ENCODE results near the gene CARD11. TPM values are rescaled to one million over a fixed set of nuclear protein-coding genes. Genes with fewer than 3 reads are reported as not detected.

Gene CARD11
- total and polyA plus RNA-seq, 2 experiments from 2014 or later: 17.7 to 29.0 TPM

DNA sequence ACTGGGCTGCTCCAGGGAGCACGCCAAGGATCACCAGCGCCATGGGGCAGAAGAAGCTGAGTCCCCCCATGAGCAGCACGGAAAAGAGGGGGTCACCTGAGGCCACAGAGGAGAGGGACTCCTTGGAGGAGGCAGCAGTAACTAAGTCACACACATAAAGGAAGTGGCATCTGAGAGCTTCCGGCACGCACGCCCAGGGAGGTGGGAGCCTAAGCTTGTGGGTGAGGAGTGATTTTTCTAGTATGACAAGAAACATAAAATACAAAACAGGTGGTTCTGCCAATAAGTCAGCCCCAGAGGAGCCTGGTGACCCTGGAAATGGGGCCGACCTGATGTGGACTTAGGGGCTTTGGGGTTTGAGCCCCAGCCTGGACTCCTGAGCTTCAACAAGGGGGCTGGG lies 60.8 kb downstream of the CARD11 start:
- peaks cover 20% of the 10 kb centered on the region for H3K4me1 Mint-ChIP-seq
- H3K9me3 Mint-ChIP-seq: peaks cover 10% of the 10 kb centered on the region; the same call in 1 of the 3 replicates
- DNase-seq (ENCODE audit: low spot score): no peak
- Histone ChIP-seq H2AFZ (no peak overlapping the region), H3K27me3 (ENCODE audit: insufficient read depth) (no peaks in the 10 kb centered on the region), H3K4me2 (no peak overlapping the region), H3K27ac (ENCODE audit: low read depth) (no peak overlapping the region), H3K36me3 (ENCODE audit: insufficient read depth) (no peaks in the 10 kb centered on the region), H4K20me1 (replicated peaks; ENCODE audit: insufficient read depth) (no peaks in the 10 kb centered on the region; the same call in 1 of the 2 replicates), H3K4me1 (ENCODE audit: insufficient read depth) (peaks cover 15% of the 10 kb centered on the region), H3K4me3 (no peak overlapping the region), H3K79me2 (replicated peaks; ENCODE audit: insufficient read depth) (no peaks in the 10 kb centered on the region), H3K9me2 (ENCODE audit: insufficient read depth) (no peaks in the 10 kb centered on the region), H3F3A (replicated peaks; ENCODE audit: low read depth) (no peaks in the 10 kb centered on the region)
- H3K36me3 Mint-ChIP-seq (ENCODE audit: low read depth): peaks cover 4% of the 10 kb centered on the region; the same call in 2 of the 3 replicates
- peaks cover 20% of the 10 kb centered on the region for H3K27me3 Mint-ChIP-seq (ENCODE audit: insufficient read depth, low read depth, poor library complexity)
- TF ChIP-seq EZH2phosphoT487 (IDR thresholded peaks at IDR 0.05; ENCODE audit: unreplicated experiment) (no peak), JUNB (IDR thresholded peaks at IDR 0.05; ENCODE audit: unreplicated experiment) (no peak), EZH2 (IDR thresholded peaks at IDR 0.05; ENCODE audit: low read depth, unreplicated experiment) (no peak), STAT1 (IDR thresholded peaks at IDR 0.05; ENCODE audit: unreplicated experiment) (no peak), POLR2AphosphoS5 (IDR thresholded peaks at IDR 0.05; ENCODE audit: low read depth) (no peak), ZNF114 (CRISPR knock-in tag; IDR thresholded peaks at IDR 0.05) (no peak), NANOG (IDR thresholded peaks at IDR 0.05; ENCODE audit: borderline replicate concordance) (no peak), ZNF331 (CRISPR knock-in tag; IDR thresholded peaks at IDR 0.05; ENCODE audit: low read depth) (no peak), CREB1 (CRISPR knock-in tag; IDR thresholded peaks at IDR 0.05; ENCODE audit: low read depth) (no peak)
- TF ChIP-seq, protein P1, sequence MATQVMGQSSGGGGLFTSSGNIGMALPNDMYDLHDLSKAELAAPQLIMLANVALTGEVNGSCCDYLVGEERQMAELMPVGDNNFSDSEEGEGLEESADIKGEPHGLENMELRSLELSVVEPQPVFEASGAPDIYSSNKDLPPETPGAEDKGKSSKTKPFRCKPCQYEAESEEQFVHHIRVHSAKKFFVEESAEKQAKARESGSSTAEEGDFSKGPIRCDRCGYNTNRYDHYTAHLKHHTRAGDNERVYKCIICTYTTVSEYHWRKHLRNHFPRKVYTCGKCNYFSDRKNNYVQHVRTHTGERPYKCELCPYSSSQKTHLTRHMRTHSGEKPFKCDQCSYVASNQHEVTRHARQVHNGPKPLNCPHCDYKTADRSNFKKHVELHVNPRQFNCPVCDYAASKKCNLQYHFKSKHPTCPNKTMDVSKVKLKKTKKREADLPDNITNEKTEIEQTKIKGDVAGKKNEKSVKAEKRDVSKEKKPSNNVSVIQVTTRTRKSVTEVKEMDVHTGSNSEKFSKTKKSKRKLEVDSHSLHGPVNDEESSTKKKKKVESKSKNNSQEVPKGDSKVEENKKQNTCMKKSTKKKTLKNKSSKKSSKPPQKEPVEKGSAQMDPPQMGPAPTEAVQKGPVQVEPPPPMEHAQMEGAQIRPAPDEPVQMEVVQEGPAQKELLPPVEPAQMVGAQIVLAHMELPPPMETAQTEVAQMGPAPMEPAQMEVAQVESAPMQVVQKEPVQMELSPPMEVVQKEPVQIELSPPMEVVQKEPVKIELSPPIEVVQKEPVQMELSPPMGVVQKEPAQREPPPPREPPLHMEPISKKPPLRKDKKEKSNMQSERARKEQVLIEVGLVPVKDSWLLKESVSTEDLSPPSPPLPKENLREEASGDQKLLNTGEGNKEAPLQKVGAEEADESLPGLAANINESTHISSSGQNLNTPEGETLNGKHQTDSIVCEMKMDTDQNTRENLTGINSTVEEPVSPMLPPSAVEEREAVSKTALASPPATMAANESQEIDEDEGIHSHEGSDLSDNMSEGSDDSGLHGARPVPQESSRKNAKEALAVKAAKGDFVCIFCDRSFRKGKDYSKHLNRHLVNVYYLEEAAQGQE (IDR thresholded peaks at IDR 0.05; ENCODE audit: unreplicated experiment): no peak
- TF ChIP-seq, protein P2, sequence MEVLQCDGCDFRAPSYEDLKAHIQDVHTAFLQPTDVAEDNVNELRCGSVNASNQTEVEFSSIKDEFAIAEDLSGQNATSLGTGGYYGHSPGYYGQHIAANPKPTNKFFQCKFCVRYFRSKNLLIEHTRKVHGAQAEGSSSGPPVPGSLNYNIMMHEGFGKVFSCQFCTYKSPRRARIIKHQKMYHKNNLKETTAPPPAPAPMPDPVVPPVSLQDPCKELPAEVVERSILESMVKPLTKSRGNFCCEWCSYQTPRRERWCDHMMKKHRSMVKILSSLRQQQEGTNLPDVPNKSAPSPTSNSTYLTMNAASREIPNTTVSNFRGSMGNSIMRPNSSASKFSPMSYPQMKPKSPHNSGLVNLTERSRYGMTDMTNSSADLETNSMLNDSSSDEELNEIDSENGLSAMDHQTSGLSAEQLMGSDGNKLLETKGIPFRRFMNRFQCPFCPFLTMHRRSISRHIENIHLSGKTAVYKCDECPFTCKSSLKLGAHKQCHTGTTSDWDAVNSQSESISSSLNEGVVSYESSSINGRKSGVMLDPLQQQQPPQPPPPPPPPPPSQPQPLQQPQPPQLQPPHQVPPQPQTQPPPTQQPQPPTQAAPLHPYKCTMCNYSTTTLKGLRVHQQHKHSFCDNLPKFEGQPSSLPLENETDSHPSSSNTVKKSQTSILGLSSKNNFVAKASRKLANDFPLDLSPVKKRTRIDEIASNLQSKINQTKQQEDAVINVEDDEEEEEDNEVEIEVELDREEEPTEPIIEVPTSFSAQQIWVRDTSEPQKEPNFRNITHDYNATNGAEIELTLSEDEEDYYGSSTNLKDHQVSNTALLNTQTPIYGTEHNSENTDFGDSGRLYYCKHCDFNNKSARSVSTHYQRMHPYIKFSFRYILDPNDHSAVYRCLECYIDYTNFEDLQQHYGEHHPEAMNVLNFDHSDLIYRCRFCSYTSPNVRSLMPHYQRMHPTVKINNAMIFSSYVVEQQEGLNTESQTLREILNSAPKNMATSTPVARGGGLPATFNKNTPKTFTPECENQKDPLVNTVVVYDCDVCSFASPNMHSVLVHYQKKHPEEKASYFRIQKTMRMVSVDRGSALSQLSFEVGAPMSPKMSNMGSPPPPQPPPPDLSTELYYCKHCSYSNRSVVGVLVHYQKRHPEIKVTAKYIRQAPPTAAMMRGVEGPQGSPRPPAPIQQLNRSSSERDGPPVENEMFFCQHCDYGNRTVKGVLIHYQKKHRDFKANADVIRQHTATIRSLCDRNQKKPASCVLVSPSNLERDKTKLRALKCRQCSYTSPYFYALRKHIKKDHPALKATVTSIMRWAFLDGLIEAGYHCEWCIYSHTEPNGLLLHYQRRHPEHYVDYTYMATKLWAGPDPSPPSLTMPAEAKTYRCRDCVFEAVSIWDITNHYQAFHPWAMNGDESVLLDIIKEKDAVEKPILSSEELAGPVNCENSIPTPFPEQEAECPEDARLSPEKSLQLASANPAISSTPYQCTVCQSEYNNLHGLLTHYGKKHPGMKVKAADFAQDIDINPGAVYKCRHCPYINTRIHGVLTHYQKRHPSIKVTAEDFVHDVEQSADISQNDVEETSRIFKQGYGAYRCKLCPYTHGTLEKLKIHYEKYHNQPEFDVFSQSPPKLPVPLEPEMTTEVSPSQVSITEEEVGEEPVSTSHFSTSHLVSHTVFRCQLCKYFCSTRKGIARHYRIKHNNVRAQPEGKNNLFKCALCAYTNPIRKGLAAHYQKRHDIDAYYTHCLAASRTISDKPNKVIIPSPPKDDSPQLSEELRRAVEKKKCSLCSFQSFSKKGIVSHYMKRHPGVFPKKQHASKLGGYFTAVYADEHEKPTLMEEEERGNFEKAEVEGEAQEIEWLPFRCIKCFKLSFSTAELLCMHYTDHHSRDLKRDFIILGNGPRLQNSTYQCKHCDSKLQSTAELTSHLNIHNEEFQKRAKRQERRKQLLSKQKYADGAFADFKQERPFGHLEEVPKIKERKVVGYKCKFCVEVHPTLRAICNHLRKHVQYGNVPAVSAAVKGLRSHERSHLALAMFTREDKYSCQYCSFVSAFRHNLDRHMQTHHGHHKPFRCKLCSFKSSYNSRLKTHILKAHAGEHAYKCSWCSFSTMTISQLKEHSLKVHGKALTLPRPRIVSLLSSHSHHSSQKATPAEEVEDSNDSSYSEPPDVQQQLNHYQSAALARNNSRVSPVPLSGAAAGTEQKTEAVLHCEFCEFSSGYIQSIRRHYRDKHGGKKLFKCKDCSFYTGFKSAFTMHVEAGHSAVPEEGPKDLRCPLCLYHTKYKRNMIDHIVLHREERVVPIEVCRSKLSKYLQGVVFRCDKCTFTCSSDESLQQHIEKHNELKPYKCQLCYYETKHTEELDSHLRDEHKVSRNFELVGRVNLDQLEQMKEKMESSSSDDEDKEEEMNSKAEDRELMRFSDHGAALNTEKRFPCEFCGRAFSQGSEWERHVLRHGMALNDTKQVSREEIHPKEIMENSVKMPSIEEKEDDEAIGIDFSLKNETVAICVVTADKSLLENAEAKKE (CRISPR knock-in tag; IDR thresholded peaks at IDR 0.05): no peak
- TF ChIP-seq, protein P3, sequence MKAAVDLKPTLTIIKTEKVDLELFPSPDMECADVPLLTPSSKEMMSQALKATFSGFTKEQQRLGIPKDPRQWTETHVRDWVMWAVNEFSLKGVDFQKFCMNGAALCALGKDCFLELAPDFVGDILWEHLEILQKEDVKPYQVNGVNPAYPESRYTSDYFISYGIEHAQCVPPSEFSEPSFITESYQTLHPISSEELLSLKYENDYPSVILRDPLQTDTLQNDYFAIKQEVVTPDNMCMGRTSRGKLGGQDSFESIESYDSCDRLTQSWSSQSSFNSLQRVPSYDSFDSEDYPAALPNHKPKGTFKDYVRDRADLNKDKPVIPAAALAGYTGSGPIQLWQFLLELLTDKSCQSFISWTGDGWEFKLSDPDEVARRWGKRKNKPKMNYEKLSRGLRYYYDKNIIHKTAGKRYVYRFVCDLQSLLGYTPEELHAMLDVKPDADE (IDR thresholded peaks at IDR 0.05): no peak
- TF ChIP-seq, protein P4, sequence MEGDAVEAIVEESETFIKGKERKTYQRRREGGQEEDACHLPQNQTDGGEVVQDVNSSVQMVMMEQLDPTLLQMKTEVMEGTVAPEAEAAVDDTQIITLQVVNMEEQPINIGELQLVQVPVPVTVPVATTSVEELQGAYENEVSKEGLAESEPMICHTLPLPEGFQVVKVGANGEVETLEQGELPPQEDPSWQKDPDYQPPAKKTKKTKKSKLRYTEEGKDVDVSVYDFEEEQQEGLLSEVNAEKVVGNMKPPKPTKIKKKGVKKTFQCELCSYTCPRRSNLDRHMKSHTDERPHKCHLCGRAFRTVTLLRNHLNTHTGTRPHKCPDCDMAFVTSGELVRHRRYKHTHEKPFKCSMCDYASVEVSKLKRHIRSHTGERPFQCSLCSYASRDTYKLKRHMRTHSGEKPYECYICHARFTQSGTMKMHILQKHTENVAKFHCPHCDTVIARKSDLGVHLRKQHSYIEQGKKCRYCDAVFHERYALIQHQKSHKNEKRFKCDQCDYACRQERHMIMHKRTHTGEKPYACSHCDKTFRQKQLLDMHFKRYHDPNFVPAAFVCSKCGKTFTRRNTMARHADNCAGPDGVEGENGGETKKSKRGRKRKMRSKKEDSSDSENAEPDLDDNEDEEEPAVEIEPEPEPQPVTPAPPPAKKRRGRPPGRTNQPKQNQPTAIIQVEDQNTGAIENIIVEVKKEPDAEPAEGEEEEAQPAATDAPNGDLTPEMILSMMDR (conservative IDR thresholded peaks at IDR 0.05; ENCODE audit: low read depth in 2 of 2): no peak
- ATAC-seq: no peak
- H3K4me3 Mint-ChIP-seq: no peak overlapping the region
- H3K27ac Mint-ChIP-seq: no peak overlapping the region
